T-helper 22 cell (primary cell): ENCODE results near the gene RBKS.
"Not testable (repeated sequence)": the region's sequence is repeated elsewhere in the genome, so short reads cannot be mapped to it uniquely, and the experiment has no call there.

Source experiments
- DNase-seq: peaks from one replicate; pipeline ENCODE4 v3.0.0-alpha.2; 2020; ENCODE audit warnings: low read depth

Gene RBKS

DNA sequence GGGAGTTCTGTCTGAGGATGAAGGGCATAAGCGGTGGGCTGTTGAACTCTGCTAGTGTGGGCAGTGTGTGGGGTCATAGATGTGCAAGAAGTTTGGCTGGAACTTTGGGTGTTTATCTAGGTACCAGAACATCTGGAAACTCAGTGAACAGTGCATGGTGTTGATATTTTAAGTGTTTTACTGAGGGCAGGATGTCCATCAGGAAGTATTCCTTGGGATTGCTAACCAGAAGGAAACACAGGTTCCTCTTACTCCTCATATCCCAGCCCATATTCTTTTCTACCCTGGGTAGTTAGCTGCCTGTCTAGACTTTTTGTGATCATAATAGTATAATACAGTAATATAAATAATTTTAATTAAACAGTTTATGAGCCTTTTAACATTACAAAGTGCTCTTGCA, 15.9 kb upstream of the RBKS start:
- no peak for DNase-seq

DNA sequence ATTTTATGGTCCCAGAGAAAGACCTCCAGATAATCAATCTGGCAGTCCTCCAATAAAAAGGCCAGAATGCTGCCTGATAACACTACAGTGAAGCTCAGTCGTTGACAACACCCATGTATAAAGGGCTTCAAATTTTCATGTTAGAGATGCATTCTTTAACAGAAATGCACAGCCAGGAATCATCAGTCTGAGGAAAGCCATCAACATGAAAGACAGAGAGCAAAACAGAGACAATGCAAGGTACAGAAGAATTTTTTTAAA, 14.1 kb upstream of the RBKS start:
- no peak for DNase-seq

DNA sequence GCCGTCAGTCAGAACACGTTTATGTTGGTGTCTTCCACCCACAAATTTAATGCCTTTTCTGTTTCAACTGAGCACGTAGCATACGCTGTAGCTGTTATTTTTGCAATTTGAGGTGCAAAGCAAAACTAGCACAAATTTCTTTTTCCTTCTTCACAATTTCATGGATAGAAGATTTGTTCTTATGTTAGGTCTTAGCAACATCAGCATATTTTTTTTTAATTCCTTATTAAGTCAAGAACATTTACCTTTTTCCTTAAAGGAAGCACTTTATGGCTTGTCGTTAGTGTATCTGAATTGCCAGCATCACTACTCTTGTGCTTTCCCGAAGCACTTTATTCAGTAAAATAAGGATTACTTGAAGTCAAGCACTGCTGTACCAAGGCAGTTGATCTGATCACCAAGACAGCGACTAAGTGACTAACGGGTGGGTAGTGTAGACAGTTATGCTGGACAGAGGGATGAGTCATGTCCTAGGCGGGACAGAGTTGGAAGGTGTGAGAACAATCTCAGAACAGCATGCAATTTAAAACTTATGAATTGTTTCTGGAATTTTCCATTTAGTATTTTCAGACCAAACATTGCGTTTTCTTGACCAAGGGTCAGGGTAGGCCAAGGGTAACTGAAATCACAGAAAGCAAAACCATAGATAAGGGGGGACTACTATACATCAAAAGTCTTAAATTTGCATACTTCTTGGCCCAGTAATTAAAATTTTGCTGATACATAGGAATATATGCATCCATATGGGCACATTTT, 13.6 kb upstream of the RBKS start:
- DNase-seq, result no peak

GRCh38 chr2:27903018-27903417, 12.8 kb upstream of the RBKS start:
- DNase-seq, result no peak

DNA sequence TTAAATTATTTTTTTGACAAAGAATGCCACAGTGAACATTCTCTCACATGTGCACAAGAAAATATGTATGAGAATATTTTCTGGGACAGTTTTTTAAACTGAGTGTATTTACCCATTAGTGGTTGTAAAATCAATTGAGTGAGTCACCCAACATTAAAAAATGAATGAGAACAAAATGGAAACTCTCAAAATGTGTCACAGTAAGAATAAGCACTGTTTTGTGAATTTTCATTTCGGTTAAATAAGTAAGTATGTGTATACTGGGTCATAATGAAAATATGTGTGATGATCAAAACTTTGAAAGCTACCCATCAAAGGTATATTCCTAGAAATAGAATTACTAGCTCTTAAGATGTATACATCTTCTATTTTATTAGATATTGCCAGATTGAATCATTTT, 11.9 kb upstream of the RBKS start:
- no peak for DNase-seq

DNA sequence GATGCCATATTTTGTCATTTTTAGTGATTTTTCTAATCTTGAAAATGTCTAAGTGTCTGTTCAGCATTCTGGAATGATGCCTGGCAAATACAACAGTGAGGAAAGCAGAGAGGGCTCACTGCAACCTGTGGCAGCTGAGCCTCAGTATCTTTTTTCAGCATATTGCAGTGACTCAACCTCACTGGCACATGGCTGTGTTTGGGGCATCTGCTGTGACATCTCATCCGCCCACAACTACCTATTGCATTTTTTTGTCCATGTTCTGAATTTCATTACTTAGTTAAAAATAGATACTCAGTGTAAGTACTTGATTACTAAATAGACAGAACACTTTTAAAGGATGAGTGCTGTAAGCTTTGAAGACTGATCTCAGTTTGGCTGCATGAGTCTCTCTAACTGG, 11.0 kb upstream of the RBKS start:
- DNase-seq, result no peak

DNA sequence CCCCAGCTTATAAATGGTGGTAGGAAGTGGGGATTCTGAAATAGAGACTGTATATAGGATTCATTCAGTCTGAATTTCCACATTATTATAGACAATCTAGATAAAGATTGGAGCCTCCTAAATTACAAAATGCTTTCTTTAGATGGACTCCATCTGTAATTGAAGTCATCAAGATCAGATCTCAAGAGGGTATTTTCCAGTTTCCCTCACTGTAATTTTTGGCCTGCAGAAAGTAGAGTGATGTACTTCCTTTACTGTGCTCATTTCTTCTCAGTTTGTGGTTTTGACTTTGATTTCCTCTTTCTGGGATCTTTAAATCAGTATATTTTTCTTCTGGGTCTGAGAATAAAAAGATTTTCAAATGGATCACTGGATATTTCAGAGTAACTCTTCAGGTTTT, 7.5 kb upstream of the RBKS start:
- DNase-seq, result no peak

DNA sequence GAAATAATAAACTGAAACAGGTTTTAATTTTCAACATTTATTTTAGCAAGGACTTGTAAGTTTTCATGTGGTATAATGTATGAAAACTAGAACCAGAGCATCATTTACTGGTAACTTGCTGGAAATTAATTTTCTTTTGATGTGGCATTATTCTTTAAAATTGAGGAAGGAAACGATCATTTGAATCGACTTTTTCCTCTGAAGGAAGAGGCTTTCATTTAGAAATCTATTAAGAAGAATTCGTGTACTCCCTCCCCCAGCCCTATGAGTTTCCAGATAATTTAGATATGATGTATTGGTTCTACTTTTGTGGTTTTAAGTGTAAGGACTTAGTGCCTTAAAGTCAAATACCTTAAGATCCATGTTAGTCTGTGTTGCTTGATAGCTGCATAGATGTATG, 2.8 kb upstream of the RBKS start:
- DNase-seq, result no peak

DNA sequence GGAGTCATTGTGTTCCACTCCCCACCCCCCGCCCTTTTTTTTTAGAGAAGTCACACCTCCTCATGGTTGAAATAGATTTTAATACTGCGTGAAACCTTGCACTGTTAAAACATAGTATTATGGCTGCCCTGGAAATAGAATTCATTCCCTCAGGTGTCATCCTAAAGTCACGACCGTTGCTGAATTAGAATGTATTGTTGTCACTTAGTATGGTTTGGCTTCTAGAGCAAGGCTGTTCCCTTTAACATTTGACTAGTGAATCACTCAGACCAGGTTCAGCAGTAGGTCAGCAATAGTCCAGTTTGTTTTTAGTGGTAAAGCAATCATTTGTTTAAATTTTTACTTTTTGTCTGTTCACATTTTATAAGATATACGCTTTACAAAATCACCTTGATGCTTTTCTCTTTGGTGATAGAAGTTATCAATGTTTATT, 1.5 kb upstream of the RBKS start:
- DNase-seq, result no peak

DNA sequence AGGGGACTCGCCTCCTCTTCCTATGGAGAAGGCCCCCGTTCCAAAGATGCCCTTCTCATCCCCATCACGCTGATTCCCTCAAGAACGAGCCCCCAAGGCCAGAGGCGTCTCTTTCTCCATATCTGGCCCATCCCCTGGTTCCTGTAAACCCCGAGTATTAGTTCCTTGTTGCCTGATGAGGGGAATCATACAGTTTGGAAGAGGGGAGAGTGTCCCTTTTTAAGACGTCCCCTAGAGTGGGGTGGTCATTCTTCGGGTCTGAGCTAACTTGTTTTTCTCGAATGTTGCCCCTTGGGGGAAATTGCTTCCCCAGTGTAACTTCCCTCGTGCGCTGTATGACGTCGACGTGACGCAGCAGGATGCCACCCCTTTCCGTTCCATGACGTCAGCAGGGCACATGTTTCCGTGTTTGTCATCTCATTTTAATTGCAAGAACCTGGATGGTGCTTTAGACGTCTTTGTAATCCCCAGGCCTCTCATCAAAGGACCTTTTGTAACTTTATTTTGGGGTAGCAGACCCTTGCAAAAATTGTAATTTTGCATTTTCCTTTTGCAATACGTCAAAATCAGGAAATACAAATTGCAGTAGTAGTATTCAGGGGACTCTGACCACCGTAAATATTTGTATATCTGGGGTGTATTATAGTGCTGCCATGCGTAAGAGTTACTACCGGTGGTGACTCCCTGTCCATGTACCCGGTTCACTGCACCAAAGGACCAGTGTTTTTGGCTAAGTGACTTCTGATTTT, 911 bp upstream of the RBKS start:
- peak; percentile 88 for DNase-seq

DNA sequence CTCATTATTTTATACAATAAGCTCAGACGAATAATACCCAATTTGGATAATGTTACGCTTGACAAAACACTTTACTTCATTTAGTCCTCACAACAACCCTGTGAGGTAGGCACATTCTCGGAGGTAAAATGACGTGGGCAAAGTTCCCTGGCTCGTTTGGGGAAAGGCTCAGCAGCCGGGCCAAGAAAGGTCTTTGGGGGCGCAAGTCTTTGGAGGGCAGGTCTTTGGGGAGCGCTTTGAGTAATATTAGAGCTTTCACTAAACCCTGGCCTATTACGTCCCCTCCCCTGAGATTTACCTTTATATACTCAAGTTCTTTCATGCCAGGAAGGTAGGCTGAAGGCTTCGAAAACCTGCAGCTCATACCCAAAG, 427 bp downstream of the RBKS start:
- no peak for DNase-seq

DNA sequence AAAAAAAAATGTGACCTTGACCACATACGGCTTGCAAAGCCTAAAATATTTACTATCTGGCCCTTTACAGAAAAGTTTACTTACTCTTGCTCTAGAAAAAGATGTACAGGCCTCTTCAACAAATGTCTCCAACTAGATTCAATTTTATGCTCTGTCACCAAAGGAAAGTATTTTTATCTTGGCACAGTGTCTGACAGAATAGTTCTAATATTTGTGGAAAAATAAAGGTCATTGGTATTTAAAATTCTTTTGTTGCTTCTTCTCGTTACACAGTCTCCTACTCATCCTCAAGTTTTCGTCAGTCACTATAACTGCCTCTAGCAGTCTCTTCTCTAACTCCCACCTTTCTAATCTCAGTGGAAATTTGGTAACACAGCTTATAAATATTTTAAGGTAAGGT, 1.4 kb downstream of the RBKS start:
- no peak for DNase-seq

GRCh38 chr2:27887830-27888229, 2.4 kb downstream of the RBKS start:
- DNase-seq, result no peak

GRCh38 chr2:27887111-27887510, 3.1 kb downstream of the RBKS start:
- no peak for DNase-seq

DNA sequence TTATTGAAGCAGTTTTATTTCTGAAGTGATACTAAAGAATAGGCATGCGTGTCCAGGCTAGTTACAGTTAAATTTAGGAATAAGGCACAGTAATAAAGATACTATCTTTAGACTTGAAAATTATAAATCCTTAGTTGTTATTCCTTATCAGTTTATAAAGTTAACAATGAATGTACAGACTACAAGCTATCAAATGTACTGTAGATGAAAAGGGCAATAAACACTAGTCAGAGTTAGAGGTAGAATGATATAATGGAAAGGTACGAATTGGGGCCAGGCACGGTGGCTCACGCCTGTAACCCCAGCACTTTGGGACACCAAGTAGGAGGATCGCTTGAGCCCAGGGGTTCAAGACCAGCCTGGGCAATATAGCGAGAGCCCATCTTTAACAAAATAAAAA, 3.9 kb downstream of the RBKS start:
- no peak for DNase-seq

- no peak for DNase-seq
Observed at GRCh38 chr2:27885661-27886060, 4.5 kb downstream of the RBKS start.

GRCh38 chr2:27885234-27885633, 5.0 kb downstream of the RBKS start:
- DNase-seq, result no peak

GRCh38 chr2:27884601-27885000, 5.6 kb downstream of the RBKS start:
- no peak for DNase-seq

- not testable (repeated sequence) for DNase-seq
Observed at GRCh38 chr2:27882584-27882922, 7.6 kb downstream of the RBKS start.

DNA sequence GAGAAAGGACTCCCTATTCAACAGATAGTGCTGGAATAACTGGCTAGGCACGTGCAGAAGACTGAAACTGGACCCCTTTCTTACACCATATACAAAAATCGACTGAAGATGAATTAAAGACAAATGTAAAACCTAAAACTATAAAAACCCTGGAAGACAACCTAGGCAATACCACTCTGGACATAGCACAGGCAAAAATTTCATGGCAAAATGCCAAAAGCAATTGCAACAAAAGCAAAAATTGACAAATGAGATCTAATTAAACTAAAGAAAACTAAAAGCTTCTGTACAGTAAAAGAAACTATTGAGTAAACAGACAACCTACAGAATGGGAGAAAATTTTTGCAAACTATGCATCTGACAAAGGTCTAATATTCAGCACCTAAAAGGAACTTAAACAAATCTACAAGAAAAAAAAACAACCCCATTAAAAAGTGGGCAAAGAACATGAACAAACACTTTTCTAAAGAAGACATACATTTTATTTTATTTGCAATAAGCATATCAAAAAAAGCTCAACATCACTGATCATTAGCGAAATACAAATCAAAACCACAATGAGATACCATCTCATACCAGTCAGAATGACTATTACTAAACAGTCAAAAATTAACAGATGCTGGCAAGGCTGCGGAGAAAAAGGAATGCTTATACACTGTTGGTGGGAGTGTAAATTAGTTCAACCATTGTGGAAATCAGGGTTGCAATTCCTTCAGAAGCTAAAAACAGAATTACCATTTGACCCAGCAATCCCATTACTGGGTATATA, 8.2 kb downstream of the RBKS start:
- DNase-seq, result not testable (repeated sequence)

DNA sequence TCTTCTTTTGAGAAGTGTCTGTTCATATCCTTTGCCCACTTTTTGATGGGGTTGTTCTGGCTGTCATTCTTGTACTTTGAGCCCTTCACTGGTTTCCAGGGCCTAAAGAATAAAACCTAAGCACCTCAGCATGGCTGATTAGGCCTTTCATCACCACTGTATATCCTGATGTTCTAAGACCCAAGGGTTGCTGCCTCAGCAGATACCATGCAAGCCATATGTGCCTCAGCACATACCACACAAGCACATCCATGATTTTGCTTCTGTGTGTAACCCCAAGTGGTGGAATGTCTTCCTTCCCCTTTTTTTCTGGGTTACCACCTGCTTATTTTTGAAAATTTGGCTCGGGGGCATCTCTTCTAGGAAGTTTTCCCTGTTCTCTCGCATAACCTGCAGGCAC, 11.4 kb downstream of the RBKS start:
- DNase-seq, result no peak

DNA sequence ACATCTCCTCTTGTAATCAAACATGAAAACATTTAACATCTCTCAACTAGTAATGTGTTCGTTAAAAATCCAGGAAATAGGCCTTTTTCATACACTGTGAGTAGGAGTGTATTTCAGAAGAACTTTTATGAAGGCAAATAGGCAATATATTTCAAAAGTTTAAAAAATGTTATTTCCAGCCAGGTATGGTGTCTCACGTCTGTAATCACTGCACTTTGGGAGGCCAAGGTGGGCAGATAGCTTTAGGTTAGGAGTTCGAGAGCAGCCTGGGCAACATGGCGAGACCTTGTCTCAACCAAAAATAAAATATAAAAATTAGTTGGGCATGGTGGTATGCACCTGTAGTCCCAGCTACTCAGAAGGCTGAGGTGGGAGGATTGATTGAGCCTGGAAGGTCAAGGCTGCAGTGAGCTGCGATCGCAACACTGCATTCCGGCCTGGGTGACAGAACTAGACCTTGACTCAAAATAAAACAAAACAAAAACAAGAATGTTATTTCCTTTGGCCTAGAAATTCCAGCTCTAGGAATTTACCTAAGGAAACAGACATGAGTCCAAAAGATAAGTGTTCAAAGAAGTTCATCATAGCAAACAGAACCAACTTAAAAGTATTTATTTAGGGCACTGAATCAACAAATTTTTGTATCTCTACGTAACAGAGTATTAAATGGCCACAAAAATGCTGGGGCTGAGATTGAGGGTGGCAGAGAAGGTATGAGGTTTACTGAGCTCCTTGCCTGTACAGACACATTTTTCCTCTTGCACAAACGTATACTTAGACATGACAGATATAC, 14.9 kb downstream of the RBKS start:
- DNase-seq, result no peak

DNA sequence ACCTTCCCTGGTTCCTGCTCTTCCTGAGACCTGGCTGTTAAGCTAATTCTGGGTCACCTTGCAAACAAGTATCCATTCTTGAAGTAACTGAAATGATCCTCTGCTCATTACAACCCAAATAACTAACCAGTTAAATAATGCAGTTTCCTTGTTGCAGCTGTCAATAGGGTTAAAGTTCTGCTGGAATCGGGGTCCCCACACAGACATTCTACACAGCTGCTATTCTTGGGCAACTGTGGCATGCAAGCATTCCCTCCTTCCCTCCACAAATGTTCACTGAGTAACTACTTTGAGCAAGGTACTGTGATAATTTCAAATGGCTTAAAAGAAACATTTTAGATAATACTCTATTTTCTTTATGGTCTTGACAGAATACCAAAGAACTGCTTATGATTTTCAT, 17.1 kb downstream of the RBKS start:
- no peak for DNase-seq
